ENCODE data around the gene ROBO4. TPM values are rescaled to one million over a fixed set of nuclear protein-coding genes. Genes with fewer than 3 reads are reported as not detected.

ROBO4 gene
- total RNA-seq: 10 to 100 TPM; 11.9 to 30.5 (median 12.8) TPM

DNA sequence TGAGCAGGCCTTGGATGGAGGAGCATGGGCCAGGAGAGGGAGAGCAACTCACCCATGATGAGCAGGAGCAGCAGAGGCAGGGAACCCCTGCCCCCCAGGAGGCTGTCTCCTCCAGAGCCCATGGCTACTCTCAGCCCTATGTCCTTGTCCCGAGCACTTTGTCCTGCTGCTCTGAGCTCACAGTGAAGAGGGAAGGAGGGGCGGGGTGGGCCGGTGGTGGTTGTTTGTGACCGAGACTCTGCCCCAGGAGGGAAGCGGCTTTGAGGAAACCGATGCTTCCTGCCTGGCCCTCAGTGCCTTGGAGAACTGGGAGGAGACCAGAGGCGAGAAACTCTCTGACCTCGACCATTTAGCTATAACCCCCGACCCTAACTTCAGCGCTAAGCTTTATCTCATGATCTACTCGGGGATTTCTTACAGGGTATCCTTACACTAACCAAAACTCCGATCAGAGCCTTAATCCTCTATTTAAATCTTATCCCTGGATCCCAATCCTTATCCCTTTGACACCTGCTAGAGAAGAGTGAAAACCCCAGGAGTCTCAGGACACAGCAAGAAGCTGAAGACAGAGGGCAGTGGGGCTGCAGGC, at the start of gene ROBO4:
Gene ROBO4 (minus strand): TSS at position 192 of the 589 bp plus-strand sequence. CDS start 70 bp downstream, at position 122.
- DNase-seq (ENCODE audit: low spot score in 2 of 2): no peak
- intact Hi-C loops (cut with DNase I; ENCODE audit: low total_unique reads): no loop called here
- peak within 1 kb of the TSS; percentile 43 to 80 for H3K27ac ChIP-seq

DNA sequence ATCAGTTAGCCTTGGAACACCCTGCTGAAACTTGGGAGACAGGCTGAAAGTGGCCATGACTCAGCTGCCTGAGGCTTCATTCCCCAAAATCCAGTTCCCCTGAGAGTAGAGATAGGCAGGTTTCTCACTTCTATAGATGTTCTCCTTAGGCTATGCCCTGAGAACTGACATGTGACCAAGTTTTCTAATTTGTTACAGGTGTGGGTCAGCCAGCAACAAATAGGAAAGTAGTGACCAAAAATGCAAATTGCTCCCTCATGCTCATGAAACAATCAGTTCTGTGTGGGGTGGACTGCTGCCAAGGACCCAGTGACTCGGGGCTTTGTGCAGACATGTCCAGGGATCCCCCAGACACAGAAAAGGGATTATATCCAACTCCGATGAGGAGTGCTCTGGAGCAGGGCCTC, 49.1 kb upstream of the ROBO4 start:
- Histone ChIP-seq H3K4me1 (no peaks in the 10 kb centered on the region), H3K27me3 (no peaks in the 10 kb centered on the region), H3K4me3 (no peak overlapping the region), H3K36me3 (no peaks in the 10 kb centered on the region), H3K27ac (no peak overlapping the region), H3K9me3 (no peaks in the 10 kb centered on the region)
- TF ChIP-seq, protein P1, sequence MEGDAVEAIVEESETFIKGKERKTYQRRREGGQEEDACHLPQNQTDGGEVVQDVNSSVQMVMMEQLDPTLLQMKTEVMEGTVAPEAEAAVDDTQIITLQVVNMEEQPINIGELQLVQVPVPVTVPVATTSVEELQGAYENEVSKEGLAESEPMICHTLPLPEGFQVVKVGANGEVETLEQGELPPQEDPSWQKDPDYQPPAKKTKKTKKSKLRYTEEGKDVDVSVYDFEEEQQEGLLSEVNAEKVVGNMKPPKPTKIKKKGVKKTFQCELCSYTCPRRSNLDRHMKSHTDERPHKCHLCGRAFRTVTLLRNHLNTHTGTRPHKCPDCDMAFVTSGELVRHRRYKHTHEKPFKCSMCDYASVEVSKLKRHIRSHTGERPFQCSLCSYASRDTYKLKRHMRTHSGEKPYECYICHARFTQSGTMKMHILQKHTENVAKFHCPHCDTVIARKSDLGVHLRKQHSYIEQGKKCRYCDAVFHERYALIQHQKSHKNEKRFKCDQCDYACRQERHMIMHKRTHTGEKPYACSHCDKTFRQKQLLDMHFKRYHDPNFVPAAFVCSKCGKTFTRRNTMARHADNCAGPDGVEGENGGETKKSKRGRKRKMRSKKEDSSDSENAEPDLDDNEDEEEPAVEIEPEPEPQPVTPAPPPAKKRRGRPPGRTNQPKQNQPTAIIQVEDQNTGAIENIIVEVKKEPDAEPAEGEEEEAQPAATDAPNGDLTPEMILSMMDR (IDR thresholded peaks at IDR 0.05): no peak
- no peak for TF ChIP-seq POLR2AphosphoS5 (IDR thresholded peaks at IDR 0.05)
- TF ChIP-seq POLR2A (IDR thresholded peaks at IDR 0.05): no peak
- DNase-seq (ENCODE audit: low spot score in 2 of 2): no peak
- intact Hi-C loops (cut with DNase I; ENCODE audit: low total_unique reads): no loop called here

More for the DNA sequence above, at the start of gene ROBO4:
- no peaks in the 10 kb centered on the region for H3K36me3 ChIP-seq
- H3K4me3 ChIP-seq: peak within 1 kb of the TSS; percentile 32 to 54 (median 37)
- H3K4me1 ChIP-seq: no peaks in the 10 kb centered on the region
- H3K9me3 ChIP-seq: no peaks in the 10 kb centered on the region
- TF ChIP-seq, protein P1 (IDR thresholded peaks at IDR 0.05): no peak
- TF ChIP-seq POLR2A (IDR thresholded peaks at IDR 0.05) (no peak), POLR2AphosphoS5 (IDR thresholded peaks at IDR 0.05) (no peak)
- H3K27me3 ChIP-seq: no peaks in the 10 kb centered on the region

DNA sequence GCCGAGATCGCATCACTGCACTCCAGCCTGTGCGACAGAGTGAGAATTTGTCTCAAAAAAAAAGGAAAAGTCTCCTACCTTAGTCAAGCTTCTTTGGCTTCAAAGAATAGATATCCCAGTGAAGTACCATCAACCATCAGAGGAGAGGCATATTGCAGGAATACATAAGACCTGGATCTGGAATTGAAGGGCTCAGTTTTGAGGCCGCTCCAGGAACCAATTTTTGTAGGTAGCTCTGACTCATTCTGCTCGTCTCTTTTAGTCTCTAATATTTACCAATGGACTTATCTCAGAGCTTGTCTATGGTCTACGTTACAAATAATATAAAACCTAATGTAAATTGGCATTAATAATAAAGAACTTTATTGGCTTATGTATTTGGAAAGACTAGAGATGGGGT, 48.2 kb upstream of the ROBO4 start:
- Histone ChIP-seq H3K27me3 (no peaks in the 10 kb centered on the region), H3K36me3 (no peaks in the 10 kb centered on the region), H3K4me3 (no peak overlapping the region), H3K4me1 (no peaks in the 10 kb centered on the region), H3K27ac (no peak overlapping the region), H3K9me3 (no peaks in the 10 kb centered on the region)
- no peak for TF ChIP-seq POLR2A (IDR thresholded peaks at IDR 0.05)
- TF ChIP-seq POLR2AphosphoS5 (IDR thresholded peaks at IDR 0.05): no peak
- TF ChIP-seq, protein P1 (IDR thresholded peaks at IDR 0.05): no peak
- intact Hi-C loops (cut with DNase I; ENCODE audit: low total_unique reads): no loop called here
- DNase-seq (ENCODE audit: low spot score in 2 of 2): no peak

DNA sequence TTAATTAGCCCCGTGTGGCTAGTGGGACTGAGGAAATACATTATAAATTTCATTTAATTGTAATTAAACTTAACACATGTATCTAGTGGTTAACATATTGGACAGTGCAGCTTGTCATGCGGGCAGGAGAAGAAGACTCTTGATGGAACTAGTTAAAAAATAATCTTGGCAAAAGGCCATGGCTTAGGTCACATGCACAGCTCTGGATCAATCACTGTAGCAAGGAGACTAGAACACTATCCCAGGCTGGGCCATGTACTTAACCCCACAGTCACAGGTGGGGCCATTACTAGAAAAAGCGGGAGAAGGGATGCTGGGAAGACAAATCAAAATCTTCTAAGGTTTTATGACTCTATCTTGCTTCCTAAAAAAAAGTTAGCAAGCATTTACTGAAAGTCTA, 46.9 kb upstream of the ROBO4 start:
- H3K9me3 ChIP-seq: no peaks in the 10 kb centered on the region
- TF ChIP-seq POLR2A (IDR thresholded peaks at IDR 0.05): no peak
- TF ChIP-seq POLR2AphosphoS5 (IDR thresholded peaks at IDR 0.05): no peak
- TF ChIP-seq, protein P1 (IDR thresholded peaks at IDR 0.05): no peak
- DNase-seq (ENCODE audit: low spot score in 2 of 2): no peak
- no peaks in the 10 kb centered on the region for H3K36me3 ChIP-seq
- H3K27me3 ChIP-seq: no peaks in the 10 kb centered on the region
- intact Hi-C loops (cut with DNase I; ENCODE audit: low total_unique reads): no loop called here
- no peaks in the 10 kb centered on the region for H3K4me1 ChIP-seq
- no peak overlapping the region for H3K4me3 ChIP-seq
- H3K27ac ChIP-seq: no peak overlapping the region

DNA sequence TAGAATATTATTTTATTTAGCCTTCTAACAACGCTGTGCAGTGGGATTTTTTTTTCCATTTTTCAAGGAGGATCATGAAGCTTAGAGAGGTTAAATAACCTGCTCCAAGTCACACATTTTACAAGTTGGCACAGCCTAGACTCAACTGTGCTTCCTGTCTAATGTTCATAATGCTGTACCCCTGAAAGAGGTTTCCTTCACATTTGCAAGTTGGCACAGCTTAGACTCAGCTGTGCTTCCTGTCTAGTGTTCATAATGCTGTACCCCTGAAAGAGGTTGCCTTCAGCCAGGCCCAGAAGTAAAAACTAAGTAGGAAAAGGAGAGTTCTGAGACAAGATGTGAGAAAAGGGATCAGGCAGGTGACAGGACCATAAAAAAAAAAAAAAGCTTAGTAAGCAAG, 46.1 kb upstream of the ROBO4 start:
- Histone ChIP-seq H3K9me3 (no peaks in the 10 kb centered on the region), H3K4me3 (no peak overlapping the region), H3K36me3 (no peaks in the 10 kb centered on the region), H3K27ac (no peak overlapping the region), H3K4me1 (no peaks in the 10 kb centered on the region), H3K27me3 (no peaks in the 10 kb centered on the region)
- no peak for DNase-seq (ENCODE audit: low spot score in 2 of 2)
- TF ChIP-seq, protein P1 (IDR thresholded peaks at IDR 0.05): no peak
- no peak for TF ChIP-seq POLR2A (IDR thresholded peaks at IDR 0.05)
- no peak for TF ChIP-seq POLR2AphosphoS5 (IDR thresholded peaks at IDR 0.05)
- intact Hi-C loops (cut with DNase I; ENCODE audit: low total_unique reads): no loop called here

All from breast epithelium (tissue), 4 donors.